NCI-H2196 treated with DMSO at 0.1 percent for 48 hours (cell line): ENCODE data around the gene EYA2.
A peak's percentile ranks its signal among the peaks of the same experiment; 100 is the strongest.
"Not testable (repeated sequence)": the region's sequence is repeated elsewhere in the genome, so short reads cannot be mapped to it uniquely, and the experiment has no call there.

Experiments used
- DNase-seq: peaks from one replicate; lab custom pipeline; 2025; ENCODE audit not compliant: unreplicated experiment; lab: John Stamatoyannopoulos, UW

EYA2 gene

GRCh38 chr20:46894971-46895905 is 595 bp downstream of the EYA2 start:
- peak; percentile 6 for DNase-seq

GRCh38 chr20:46895906-46896242 is 1.2 kb downstream of the EYA2 start:
- DNase-seq: no peak

- no peak for DNase-seq
Observed at GRCh38 chr20:46897328-46897880, 2.8 kb downstream of the EYA2 start.

GRCh38 chr20:46898423-46898822 is 3.8 kb downstream of the EYA2 start:
- DNase-seq: no peak

- DNase-seq: no peak
Observed at GRCh38 chr20:46899621-46900020, 5.0 kb downstream of the EYA2 start.

DNA sequence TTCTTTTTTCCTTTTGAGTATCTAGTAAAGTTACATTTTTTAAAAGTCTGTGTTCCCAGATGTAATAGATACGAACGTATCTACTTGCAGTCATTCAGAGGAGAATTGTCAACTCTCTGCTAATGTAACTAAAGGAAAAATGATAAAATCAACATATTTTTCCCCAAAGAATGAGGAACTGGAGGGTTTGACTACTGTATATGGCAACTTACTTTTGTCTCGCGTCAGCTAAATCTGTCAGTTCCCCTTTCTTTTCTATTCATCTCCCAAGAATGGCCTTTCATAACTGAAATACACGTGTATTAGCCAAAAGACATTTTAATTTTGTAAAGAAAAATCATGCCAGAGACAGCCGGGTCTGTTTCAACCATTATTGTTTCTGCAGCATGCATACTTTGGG is 5.4 kb downstream of the EYA2 start:
- DNase-seq: no peak

DNA sequence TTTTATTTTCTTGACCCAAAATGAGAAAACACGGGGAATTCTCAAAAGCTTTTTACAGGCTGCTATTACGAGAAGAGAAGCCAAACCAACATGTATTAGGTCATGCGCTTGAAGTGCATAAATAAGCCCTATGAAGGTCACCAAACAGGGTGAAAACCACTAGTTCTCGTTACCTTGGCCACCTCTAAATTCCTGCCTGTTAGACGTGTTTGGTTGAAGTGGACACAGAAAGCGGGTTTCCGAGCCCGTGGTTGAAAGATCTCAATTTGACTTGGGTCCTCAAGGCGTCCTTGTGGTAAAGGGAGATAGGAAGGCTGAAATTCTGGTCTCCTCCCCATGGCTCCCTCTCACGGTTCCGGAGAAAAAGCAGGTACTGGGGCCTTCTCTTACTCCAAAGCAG is 6.2 kb downstream of the EYA2 start:
- no peak for DNase-seq

DNA sequence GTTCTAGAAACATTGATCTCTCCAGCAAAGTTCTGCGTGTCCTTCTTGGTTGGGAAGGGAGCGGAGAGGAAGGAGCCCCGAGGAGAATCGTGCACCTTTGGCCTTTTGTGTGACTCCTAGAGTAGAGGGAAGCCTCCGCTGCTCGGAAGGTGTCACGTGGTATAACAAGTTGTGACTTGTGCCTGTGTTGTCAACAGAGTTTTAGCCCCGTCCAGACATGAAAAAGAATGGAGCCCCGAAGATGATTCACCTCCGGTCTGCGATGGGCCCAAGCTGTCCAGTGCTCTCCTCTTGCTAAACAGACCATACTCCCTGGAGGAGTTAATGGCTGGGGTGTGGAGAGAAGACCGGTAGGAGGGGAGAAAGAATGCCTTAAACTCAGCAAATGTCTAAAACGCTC is 7.0 kb downstream of the EYA2 start:
- DNase-seq: no peak

GRCh38 chr20:46903256-46903655 is 8.6 kb downstream of the EYA2 start:
- no peak for DNase-seq

GRCh38 chr20:46903937-46904336 is 9.3 kb downstream of the EYA2 start:
- DNase-seq: no peak

- no peak for DNase-seq
Observed at GRCh38 chr20:46905364-46906125, 10.9 kb downstream of the EYA2 start.

DNA sequence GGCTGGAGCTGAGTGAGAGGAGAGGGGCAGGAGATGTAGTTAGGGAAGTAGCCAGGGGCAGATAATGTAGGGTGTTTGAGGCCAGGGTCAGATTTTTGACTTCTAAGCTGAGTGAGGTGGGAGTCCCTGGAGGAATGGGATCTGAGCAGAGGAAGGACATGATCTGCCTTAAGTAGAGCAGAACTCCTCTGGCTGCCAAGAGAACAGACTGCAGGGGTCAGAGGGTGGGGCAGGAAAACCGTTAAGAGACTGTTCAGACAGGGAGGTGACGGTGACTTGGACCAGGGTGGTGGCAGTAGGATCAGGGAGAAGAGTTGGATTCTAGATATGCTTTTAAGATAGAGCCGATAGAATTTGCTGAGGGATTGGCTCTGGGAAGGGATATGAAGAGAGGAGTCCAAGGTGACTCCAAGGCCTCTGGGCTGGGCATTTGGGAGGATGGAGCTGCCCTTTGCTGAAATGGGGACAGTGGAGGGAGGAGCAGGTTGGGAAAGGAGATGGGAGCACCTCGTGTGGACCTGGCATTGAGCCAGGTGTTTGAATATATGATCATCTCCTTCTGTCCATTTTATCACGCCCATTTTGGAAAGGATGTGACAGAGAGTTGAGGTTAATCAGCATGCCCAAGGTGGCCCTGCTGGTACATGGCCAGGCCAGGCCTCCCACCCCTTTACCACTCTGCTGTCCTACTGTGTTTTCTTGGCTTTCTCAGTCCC is 18.8 kb downstream of the EYA2 start:
- no peak for DNase-seq

DNA sequence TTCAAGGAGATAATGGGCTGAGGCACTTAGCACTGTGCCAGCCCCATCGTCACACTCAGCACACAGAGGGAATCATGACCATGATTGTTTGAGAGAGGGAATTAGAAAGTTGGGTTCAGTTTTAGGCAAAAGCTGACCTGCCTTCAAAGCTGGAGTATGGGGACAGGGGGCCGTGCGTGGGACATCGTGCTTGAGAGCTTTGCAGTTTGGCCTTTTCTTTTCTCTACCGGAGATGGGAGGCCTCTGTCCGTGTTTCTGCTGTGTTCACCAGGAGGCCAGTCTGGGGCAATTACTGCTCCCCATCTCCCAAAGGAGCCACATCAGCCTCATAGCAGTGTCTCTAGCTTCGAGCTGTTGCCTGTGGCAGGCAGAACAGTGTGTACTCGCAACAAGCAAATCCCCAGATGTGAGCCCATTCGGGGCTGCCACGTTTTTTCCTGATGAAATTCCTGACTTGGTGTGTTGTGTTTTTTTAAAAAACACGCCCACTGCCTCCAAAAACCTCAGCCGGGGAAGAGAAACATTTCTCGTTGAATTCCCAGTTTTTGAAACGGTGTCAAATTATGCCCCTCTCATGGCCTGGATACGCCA is 20.2 kb downstream of the EYA2 start:
- no peak for DNase-seq

DNA sequence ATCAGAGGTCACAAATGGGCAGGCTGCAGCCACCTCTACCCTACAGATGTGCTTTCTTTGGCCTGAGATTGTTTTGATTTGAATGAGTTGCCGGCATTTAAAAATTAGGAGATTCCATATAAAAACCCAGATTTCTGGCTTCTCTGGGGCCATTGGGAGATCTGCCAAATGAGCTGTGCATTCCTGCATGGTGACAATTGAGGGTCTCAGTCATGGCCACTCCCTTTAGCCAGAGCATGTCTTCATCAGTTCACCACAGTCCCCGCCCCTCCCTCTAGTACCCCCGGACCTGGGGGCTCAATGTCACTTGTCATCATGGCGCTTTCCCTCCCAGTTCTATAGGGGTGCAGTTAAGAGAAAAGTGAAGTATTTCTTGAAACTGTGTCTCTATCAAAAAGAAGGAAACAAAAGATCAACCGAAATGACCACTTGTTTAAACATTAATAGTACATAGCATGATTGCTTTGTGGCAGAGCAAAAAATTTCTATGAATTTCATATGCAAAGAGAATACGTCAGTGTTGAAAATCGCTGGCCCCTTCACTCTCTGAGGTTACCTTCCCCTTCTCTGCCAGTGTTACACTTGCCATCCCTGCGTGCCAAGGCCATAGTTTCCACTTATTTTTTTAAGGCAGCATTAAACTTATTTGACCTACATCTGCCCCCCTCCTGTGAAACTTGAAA is 21.1 kb downstream of the EYA2 start:
- no peak for DNase-seq

DNA sequence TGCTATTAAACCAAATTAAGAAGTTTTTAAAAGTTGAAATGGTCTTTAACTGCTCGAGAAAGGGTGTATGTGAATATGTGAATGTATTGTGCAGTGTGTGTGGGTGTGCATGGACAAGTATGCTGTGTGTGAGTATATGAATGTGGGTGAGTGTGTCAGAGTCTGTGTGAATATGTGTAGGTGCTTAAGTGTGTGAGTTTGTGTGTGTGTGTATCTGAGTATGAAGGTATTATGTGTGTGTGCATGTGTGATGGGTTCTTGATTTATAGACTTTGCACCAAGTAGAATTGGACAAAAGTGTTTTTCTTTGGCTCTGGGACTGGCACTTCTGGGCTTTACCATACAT is 21.6 kb downstream of the EYA2 start:
- DNase-seq: no peak

- no peak for DNase-seq
Observed at GRCh38 chr20:46917155-46917554, 22.5 kb downstream of the EYA2 start.

- no peak for DNase-seq
Observed at GRCh38 chr20:46920114-46920513, 25.5 kb downstream of the EYA2 start.

DNA sequence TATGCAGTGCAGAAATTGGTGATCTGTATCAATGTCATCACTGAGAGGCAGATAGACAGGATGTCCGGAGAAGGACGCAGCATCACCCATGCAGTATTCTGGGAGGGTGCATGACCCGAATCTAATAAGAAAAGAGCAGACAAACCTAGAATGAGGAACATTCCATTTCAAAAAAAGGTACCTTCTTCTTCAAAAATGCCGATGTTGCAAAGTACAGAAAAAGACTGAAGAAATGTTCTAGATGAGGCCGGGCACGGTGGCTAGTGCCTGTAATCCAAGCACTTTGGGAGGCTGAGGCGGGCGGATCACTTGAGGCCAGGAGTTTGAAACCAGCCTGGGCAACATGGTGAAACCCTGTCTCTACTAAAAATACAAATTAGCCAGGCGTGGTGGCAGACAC is 28.2 kb downstream of the EYA2 start:
- DNase-seq: not testable (repeated sequence)

- DNase-seq: no peak
Observed at GRCh38 chr20:46923550-46923949, 28.9 kb downstream of the EYA2 start.

- no peak for DNase-seq
Observed at GRCh38 chr20:46928580-46929132, 34.0 kb downstream of the EYA2 start.
